ENCODE measurements around the gene RYR2. TPM values are rescaled to one million over a fixed set of nuclear protein-coding genes. Genes with fewer than 3 reads are reported as not detected.

The RYR2 gene
- total and polyA plus RNA-seq, 4 donors, result 0.43 to 11.6 (median 2.0) TPM

GRCh38 chr1:237503292-237503691 lies 461.3 kb downstream of the RYR2 start:
- H3K9me3 ChIP-seq (ENCODE audit: control insufficient read depth in 4 of 4, insufficient read depth in 3 of 4, low read length in 3 of 4), result no peaks in the 10 kb centered on the region
- ATAC-seq (ENCODE audit: insufficient read depth, low FRiP score) (no peak), DNase-seq (no peak)
- H3K9ac ChIP-seq (ENCODE audit: insufficient read depth in 1 of 2, low read length in 2 of 2), result no peak overlapping the region
- peaks cover 0 to 3% (median 0%) of the 10 kb centered on the region in 4 donors for H3K36me3 ChIP-seq (ENCODE audit: control insufficient read depth in 4 of 4, insufficient read depth in 4 of 4, low read length in 4 of 4)
- no peaks in the 10 kb centered on the region for H3K27me3 ChIP-seq (ENCODE audit: control insufficient read depth in 3 of 3, insufficient read depth in 3 of 3, low read length in 2 of 3)
- no peak overlapping the region for H3K27ac ChIP-seq (ENCODE audit: low read depth in 1 of 2, low read length in 1 of 2)
- 87 to 91% methylated on average over 8 of the region's 8 CpGs for WGBS, 2 donors
- H3K4me1 ChIP-seq (ENCODE audit: control insufficient read depth in 5 of 5, insufficient read depth in 5 of 5, low read length in 5 of 5), result no peaks in the 10 kb centered on the region
- no peak overlapping the region for H3K4me3 ChIP-seq
- TF ChIP-seq CTCF (IDR thresholded peaks at IDR 0.05; ENCODE audit: control extremely low read depth, extremely low read depth), result no peak

- WGBS, 2 donors, result 87 to 89% methylated on average over 2 of the region's 2 CpGs
- DNase-seq (no peak), ATAC-seq (ENCODE audit: insufficient read depth, low FRiP score) (no peak)
- Histone ChIP-seq H3K9ac (ENCODE audit: insufficient read depth in 1 of 2, low read length in 2 of 2) (no peak overlapping the region), H3K4me3 (no peak overlapping the region), H3K4me1 (ENCODE audit: control insufficient read depth in 5 of 5, insufficient read depth in 5 of 5, low read length in 5 of 5) (no peaks in the 10 kb centered on the region), H3K27ac (ENCODE audit: low read depth in 1 of 2, low read length in 1 of 2) (no peak overlapping the region), H3K9me3 (ENCODE audit: control insufficient read depth in 4 of 4, insufficient read depth in 3 of 4, low read length in 3 of 4) (no peaks in the 10 kb centered on the region), H3K36me3 (ENCODE audit: control insufficient read depth in 4 of 4, insufficient read depth in 4 of 4, low read length in 4 of 4) (peaks cover 0 to 3% (median 0%) of the 10 kb centered on the region in 4 donors), H3K27me3 (ENCODE audit: control insufficient read depth in 3 of 3, insufficient read depth in 3 of 3, low read length in 2 of 3) (no peaks in the 10 kb centered on the region)
- TF ChIP-seq CTCF (IDR thresholded peaks at IDR 0.05; ENCODE audit: control extremely low read depth, extremely low read depth), result no peak
These were observed 465.0 kb downstream of the RYR2 start for GRCh38 chr1:237507005-237507404.

- no peak for TF ChIP-seq CTCF (IDR thresholded peaks at IDR 0.05; ENCODE audit: control extremely low read depth, extremely low read depth)
- WGBS, 2 donors, result 76 to 79% methylated on average over 2 of the region's 2 CpGs
These were observed 467.8 kb downstream of the RYR2 start for GRCh38 chr1:237509748-237510147.

GRCh38 chr1:237525102-237525501 lies 483.1 kb downstream of the RYR2 start:
- no peaks in the 10 kb centered on the region for H3K9me3 ChIP-seq (ENCODE audit: control insufficient read depth in 4 of 4, insufficient read depth in 3 of 4, low read length in 3 of 4)
- no peaks in the 10 kb centered on the region for H3K36me3 ChIP-seq (ENCODE audit: control insufficient read depth in 4 of 4, insufficient read depth in 4 of 4, low read length in 4 of 4)
- no peak for ATAC-seq (ENCODE audit: insufficient read depth, low FRiP score)
- no peaks in the 10 kb centered on the region for H3K27me3 ChIP-seq (ENCODE audit: control insufficient read depth in 3 of 3, insufficient read depth in 3 of 3, low read length in 2 of 3)
- H3K4me1 ChIP-seq (ENCODE audit: control insufficient read depth in 5 of 5, insufficient read depth in 5 of 5, low read length in 5 of 5), result no peaks in the 10 kb centered on the region
- DNase-seq, result no peak
- TF ChIP-seq CTCF (IDR thresholded peaks at IDR 0.05; ENCODE audit: control extremely low read depth, extremely low read depth), result no peak
- no peak overlapping the region for H3K4me3 ChIP-seq
- 84 to 87% methylated on average over 3 of the region's 3 CpGs for WGBS, 2 donors
- H3K9ac ChIP-seq (ENCODE audit: insufficient read depth in 1 of 2, low read length in 2 of 2), result no peak overlapping the region
- no peak overlapping the region for H3K27ac ChIP-seq (ENCODE audit: low read depth in 1 of 2, low read length in 1 of 2)

More at GRCh38 chr1:237509748-237510147, 467.8 kb downstream of the RYR2 start:
- Histone ChIP-seq H3K27me3 (ENCODE audit: control insufficient read depth in 3 of 3, insufficient read depth in 3 of 3, low read length in 2 of 3) (no peaks in the 10 kb centered on the region), H3K9ac (ENCODE audit: insufficient read depth in 1 of 2, low read length in 2 of 2) (no peak overlapping the region), H3K36me3 (ENCODE audit: control insufficient read depth in 4 of 4, insufficient read depth in 4 of 4, low read length in 4 of 4) (no peaks in the 10 kb centered on the region), H3K4me3 (no peak overlapping the region), H3K27ac (ENCODE audit: low read depth in 1 of 2, low read length in 1 of 2) (no peak overlapping the region), H3K4me1 (ENCODE audit: control insufficient read depth in 5 of 5, insufficient read depth in 5 of 5, low read length in 5 of 5) (no peaks in the 10 kb centered on the region), H3K9me3 (ENCODE audit: control insufficient read depth in 4 of 4, insufficient read depth in 3 of 4, low read length in 3 of 4) (no peaks in the 10 kb centered on the region)
- DNase-seq (no peak), ATAC-seq (ENCODE audit: insufficient read depth, low FRiP score) (no peak)
